HG03159 (cell line): ENCODE data around the gene C17orf78.
"Not testable (repeated sequence)": the region's sequence is repeated elsewhere in the genome, so short reads cannot be mapped to it uniquely, and the experiment has no call there.

Source experiments
- ATAC-seq: cut with Tn5 transposase; IDR thresholded peaks from one replicate; pipeline ENCODE4 v1.9.1; 2021; ENCODE audit warnings: mild to moderate bottlenecking, moderate library complexity; ENCODE audit not compliant: unreplicated experiment

The C17orf78 gene

DNA sequence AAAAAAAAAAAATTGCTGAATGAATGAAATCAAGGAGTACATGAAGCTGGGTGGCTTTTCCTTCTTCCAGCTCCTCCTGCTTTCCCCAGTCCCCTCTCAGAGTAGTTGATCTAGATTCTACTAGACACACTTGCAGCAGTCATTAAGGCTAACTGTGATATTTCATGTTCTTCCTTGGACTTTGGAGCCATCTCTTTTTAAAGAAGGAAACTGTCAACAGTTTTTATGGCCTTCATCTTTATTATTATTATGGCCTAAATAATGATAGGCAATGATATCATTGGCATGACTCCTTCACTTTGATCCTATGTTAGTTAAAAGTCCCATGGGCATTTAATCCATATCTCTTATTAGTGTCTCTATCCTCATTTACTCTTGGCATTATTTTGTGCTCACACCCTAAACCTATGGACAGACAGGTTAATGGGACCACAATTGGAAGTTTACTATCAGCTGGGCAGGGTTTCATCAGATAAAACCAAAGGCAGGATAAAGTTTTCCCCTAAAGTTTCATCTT is 9.7 kb downstream of the C17orf78 start:
- ATAC-seq, result no peak

DNA sequence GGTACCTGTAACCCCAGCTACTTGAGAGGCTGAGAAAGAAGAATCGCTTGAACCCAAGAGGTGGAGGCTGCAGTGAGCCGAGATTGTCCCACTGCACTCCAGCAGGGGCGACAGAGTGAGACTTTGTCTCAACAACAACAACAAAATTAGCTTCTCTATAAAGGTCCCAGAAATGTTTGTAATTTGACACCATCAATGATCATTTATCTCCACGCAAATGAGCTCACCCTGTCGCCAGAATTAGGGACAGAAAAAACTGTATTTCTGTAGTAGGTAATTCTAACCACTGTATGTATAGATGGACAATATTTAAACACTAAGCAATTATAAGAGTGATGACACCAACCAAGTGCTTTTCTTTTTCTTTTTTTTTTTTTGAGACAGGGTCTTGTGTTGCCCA is 10.7 kb downstream of the C17orf78 start:
- ATAC-seq, result no peak

DNA sequence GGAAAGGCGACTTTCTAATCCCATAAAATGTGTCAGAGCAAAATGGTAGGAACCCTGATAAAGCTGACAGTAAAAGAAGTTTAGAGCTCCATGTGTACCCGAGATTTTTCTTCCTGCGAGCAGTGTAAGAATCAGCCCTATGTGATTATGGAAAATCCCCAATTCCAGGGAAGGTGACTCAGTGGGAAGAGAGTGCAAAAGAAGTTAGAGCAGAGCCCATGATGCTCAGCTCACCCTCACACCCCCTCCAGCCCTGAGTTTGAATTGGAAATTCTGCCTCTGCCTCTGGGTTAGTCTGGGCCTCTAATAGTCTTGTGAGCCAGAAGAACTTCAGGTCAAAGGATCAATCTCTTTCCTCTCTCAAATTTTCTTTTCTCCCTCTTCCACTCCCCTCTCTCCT is 12.5 kb downstream of the C17orf78 start:
- ATAC-seq, result no peak

DNA sequence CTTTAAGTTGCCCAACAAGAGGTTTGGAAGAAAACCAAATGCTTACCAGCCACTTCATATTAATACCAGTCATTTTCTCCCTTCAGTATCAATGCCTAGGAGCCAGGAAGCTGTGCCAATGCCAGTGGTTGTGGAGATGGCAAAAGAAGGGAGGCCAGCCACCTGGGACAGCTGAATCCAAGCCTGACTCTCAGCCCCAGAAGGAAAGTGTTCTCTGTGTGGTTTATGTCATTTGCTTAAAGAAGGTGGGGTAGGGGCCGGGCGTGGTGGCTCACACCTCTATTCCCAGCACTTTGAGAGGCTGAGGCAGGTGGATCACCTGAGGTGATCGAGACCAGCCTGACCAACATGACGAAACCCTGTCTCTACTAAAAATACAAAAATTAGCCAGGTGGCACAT is 13.4 kb downstream of the C17orf78 start:
- no peak for ATAC-seq

DNA sequence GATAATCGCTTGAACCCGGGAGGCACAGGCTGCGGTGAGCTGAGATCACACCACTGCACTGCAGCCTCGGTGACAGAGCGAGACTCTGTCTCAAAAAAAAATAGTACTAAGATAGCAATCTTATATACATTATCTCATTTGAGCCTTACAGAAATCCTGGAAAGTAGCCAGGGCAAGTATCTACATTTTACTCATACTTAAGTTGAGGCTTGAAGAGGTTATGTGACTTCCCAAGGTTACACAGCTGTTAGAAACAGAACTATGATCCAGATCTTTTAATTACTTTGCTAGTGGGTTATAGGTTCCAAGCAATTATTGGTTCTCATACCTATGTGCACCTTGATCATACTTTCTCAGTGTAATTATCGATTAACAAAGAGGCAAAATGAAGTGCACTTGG is 15.4 kb downstream of the C17orf78 start:
- ATAC-seq, result no peak

DNA sequence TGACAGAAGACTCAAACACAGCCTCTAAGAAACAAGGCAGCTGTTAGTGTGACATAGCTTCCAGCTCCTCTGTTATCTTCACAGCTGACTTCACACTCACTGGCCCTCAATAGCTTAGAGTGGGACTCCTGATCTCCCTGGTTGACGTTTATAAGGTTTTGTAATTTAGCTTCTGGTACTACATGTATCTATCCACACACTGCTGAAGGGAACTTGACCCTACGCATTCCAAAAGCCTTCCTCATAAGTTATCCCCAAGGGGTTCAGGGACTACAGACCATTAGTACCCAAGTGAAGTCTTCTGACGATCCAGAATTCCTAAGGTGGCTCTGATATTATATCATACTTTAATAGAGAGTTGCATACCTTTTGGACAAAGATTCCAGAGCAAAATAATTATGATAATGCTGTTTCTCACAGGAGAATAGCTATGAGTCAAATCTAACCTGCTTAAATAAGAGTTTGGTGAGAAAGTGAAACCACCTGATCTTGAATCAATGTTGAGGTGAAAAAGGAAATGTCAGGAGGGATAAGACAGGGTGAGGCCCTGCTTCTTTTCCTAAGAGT is 16.3 kb downstream of the C17orf78 start:
- ATAC-seq, result no peak

DNA sequence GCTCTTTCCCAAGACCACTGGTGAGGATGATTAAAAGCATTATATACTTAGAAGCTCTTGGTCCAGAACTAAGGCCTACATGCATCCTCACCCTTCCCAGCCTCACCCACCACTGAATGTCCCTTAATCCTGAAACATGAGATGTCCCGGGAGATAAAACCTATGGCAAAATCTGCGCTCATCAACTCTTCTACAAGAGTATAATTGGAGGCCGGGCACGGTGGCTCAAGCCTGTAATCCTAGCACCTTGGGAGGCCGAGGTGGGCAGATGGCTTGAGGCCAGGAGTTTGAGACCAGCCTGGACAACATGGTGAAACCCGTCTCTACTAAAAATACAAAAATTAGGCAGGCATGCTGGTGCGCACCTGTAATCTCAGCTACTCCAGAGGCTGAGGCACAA is 17.6 kb downstream of the C17orf78 start:
- ATAC-seq, result no peak

DNA sequence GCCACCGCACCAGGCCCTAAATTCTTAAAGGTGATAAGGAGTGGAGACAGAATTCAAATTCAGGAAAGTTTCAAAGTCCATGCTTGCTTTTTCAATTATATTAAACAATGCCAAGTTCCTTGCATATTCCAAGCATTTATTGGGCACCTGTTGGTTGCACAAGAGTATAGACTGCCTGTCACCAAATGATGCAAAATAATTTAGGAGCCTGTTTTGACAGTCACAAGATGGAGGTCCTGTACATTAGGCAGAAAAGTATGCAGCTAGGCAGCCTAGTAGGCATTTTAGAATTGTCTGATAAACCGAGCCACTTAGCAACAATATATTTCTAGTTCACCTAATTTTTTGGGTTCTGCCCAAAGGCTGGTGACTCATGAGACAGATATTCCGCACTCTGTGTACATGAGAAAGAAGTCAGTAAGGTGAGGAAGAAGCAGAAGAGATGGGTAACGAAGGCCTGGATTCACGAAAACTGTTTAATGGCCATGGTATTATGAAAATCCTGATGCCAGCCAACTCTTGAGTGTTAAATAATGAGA is 23.5 kb downstream of the C17orf78 start:
- no peak for ATAC-seq

DNA sequence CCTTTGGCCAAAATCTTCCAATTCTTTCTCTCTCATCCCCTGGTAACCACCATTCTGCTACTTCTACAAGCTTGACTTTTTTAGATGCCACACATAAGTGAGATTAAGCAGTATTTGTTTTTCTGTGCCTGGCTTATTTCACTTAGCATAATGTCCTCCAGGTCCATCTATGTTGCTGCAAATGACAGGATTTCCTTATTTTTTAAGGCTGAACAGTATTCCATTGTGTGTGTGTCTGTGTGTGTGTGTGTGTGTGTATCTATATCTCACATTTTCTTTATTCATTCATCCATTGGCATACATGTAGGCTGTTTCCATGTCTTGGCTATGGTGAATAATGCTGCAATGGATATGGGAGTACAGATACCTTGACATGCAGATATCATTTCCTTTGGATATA is 24.7 kb downstream of the C17orf78 start:
- no peak for ATAC-seq

DNA sequence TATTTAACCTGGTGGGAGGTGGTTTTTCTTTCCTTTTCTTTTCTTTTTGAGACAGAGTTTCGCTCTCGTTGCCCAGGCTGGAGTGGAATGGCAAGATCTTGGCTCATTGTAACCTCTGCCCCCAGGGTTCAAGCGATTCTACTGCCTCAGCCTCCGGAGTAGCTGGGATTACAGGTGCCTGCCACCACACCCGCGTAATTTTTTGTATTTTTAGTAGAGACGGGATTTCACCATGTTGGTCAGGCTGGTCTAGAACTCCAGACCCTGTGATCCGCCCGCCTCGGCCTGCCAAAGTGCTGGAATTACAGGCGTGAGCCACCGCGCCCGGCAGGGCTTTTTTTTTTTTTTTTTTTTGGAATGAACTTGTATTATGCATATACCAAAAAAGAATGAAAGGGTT is 29.7 kb downstream of the C17orf78 start:
- ATAC-seq, result not testable (repeated sequence)

DNA sequence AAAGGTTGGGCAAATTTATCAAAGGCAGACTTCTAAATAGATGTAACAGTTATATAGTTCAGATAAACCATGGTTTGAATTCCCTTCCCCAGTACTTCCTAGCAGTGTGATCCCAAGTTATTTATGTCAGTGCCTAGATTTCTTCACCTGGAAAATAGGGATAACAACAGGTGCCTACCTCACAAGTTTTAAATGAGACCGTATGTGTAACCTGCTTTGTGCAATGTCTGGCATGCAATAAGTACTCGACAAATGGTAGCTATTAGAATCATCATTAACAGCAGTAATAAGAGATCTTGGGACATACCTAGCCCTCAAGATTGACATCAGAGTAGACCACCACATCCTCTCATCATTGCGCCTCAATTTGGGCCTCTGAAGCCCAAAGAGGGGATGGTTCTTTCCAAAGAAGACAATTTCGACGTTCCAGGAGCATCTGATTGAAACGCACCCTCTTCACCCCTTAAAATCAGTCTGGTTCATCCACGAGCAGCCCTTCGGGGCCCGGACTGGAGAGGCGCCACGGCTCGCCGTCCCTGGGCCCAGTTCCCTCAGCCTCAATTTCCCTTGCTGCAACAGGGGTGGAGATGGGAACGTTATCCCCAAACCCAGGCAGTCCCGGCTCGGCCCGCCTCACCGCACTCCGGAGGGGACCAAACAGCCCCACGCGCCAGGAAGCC is 30.3 kb downstream of the C17orf78 start:
- ATAC-seq, result peak; percentile 38

DNA sequence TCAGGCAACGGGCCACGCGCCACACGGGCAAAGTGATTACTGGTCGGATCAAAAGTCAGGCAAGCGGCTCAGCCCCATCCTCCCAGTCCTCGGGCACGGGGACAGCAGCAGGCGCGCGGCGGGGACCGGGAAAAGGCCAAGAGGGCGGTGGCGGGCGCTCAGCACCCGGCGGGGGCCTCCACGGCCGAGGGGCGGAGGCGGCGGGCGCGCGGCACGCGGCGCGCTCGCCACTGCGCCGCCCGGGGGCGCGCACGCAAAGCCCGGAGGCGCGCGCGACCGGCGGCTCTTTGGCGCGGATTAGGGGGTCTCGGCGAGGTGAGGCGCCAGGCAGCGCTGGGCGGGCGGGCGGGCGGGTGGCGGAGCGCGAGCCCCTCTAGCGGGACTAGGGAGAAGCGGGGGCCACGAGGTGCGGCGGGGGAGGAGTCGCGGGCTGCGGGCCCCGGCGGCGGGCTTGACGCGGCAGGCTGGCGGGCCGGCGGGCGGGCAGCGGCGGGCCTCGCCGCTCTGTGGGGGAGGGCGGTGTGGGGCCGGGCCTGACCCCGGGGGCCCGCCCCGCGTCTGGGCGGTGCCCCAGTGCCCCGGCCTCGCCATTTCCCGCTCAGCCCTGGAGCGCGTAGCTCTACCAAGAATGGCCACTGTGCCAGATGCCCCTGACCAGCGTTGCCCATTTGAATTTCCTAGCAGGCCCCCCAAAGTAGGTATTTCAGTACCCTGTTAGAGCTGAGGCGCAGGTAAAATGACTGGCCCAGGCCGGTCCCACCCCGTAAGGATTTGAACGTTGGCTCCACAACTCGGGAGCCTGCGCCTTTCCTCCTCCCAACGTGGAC is 31.1 kb downstream of the C17orf78 start, which contains the start of the genes ACACA and TADA2A:
Gene ACACA (minus strand): TSS at position 202 of the 827 bp plus-strand sequence. CDS start 537 bp downstream, outside the sequence.
Gene TADA2A (plus strand): TSS at position 252 of the 827 bp plus-strand sequence. CDS start 4,480 bp downstream, outside the sequence.
- peak; percentile 76 for ATAC-seq

DNA sequence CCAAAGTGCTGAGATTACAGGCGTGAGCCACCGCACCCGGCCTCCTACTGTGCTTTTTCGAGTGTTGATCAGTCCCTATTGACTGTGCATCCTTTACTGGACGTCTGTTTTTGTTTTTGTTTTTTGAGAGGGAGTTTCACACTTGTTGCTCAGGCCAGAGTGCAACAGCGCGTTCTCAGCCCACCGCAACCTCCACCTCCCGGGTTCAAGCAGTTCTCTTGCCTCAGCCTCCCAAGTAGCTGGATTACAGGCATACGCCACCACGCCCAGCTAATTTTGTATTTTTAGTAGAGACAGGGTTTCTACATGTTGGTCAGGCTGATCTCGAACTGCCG is 32.3 kb downstream of the C17orf78 start:
- not testable (repeated sequence) for ATAC-seq

DNA sequence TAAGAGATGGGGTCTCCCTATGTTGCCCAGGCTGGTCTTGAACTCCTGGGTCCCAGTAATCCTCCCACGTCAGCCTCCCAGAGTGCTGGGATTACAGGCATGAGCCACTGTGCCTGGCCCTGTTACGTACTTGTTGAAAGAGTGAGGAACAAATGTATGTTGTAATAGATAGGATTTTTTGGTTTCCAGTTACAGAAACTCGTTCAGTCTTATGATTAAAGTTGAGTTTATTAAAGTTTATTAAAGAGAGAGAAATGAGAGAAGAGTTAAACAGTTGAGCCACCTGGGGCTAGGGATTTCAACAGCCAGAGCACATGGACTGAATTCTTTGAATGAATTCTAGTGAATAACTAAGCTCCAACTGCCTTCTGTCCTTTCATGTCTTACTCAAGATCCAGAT is 34.6 kb downstream of the C17orf78 start:
- no peak for ATAC-seq

DNA sequence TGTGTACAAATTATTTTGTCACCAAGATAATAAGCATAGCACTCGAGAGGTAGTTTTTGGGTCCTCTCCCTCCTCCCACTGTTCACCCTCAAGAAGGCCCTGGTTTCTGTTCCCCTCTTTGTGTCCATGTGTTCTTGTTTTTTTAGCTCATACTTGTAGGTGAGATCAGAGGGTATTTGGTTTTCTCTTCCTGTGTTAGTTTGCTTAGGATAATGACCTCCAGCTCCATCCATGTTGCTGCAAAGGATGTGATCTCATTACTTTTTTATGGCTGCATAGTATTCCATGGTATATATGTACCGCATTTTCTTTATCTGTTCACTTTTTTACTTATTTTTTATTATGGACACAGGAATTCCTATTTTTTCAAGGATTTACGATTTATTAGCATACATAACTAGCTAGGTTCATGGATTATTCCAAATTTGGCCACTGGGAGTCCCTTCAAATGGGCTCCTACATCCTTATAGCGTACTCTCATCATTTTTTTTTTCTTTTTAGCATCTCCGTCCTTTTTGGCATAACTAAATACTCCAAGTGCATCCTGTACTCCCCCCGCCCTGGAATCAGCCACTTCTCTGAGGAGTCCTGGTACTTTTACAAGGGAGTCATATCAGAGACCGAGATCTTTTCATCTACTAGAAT is 38.2 kb downstream of the C17orf78 start:
- ATAC-seq, result no peak

DNA sequence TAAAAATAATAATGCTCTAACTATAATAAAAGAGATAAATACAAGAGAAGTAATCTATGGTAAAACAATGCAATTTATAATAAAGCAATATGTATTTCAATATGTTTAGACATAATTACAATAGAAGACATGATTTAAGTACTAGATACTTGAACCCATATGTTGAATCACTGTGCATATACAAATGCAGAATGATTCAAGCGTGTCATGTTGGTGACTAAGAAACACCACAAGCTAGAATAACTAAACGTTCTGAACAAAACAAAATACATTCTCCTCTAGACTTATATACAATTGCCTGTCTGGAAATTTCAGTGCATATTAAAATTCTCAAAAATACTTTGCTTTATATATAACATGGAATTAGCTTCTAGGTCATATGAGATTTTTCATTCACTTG is 42.1 kb downstream of the C17orf78 start:
- ATAC-seq, result no peak

DNA sequence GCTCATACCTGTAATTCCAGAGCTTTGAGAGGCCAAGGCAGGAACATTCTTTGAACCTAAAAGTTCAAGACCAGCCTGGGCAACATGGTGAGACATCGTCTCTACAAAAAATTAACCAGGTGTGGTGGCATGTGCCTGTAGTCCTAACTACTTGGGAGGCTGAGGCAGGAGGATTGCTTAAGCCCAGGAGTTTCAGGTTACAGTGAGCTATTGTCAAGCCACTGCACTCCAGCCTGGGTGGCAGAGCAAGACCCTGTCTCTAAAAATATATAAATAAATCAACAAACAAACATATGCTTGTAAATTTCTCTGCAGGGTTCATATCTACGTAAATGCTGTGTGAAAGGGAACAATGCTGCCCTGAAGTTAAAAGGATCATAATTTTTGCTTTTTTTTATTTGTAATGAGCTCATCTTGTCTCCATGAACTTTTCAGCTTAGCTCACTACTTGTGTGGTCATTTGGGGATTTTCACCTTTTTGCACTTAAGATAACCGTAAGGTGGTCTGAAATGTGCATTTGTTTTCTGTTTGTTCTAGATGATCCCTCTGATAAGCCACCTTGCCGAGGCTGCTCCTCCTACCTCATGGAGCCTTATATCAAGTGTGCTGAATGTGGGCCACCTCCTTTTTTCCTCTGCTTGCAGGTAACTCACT is 47.3 kb downstream of the C17orf78 start:
- ATAC-seq, result no peak

DNA sequence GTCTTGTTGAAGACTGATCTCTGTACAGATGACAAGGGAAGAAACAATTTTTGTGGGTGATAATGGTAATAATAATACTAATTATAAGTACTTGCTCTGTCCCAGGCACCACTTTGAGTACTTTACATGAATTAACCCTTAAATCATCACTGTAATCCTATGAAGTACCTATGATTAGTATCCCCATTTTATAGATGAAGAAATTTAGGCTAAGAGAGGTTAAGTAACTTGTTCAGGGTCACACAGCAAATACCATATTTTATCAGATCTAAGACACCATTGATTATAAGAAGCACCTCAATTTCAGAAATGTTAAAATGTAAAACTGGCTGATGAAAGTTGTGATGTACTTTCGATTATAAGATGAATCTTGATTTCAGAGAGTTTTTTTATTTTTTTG is 49.5 kb downstream of the C17orf78 start:
- no peak for ATAC-seq

DNA sequence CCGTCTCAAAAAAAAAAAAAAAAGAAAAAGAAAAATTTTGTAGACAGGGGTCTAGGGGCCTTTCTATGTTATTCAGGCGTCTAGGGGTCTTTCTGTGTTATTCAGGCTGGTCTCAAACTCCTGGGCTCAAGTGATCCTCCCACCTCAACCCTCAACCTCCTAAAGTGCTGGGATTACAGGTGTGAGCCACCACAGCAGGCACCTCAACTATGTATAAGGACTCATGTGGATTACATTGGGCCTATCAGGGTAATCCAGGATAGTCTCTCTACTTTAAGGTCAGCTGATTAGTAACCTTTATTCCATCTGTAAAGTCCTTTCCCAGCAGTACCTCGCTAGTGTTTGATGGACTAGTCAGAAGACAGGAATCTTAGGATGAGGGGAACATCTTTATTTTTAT is 53.3 kb downstream of the C17orf78 start:
- ATAC-seq, result no peak

DNA sequence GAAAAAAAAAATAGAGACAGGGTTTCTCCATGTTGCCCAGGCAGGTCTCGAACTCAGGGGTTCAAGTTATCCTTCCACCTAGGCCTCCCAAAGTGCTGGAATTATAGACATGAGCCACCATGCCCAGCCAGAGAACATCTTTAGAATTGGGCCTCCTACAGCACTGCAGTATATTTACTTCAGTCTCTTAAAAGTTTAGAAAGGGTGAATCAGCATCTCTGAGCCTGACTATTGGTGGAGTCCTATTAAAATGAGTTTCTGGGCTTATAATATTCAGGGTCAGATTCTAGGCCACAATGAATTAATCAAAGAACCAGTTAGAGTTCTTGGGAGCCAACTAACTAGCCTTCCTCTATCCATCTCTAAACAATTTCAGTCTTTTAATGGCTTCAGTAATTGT is 53.7 kb downstream of the C17orf78 start:
- ATAC-seq, result no peak
